Measurements from ENCODE around the gene MXD4.

DNA sequence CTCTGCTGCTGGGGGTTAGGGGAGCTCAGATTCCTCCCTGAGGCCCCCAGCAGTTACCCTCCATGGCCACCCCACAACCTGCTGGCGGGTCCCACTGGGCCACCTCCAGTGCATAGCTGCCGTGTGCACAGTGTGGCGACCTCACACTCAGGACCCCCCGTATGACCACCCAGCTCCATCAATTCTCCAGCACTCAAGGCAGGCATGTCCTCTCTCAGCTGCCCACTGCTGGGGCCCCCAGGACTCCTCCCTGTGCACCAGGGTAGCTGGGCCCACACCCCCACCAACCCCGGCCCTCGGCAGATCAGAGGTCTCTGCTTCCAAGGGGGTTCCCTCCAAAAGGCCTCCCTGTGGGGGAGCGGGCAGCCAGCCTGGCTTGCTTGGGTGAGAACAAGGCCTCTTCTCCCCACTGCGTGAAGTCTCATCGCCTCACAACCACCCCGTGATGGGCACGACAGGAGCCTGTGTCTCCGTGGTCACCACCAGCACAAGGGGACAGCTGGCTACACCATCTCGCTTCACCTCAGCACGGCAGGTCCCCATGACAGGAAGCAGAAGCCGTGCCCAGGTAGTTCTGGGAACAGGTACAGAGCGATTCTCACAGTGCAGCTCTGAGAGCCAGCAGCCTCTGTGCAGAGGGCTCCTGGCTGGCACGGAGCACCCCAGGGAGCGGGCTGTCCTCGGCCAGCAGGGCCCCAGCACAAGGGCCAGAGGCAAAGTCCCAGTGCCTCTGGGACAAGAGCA is 15.4 kb downstream of the MXD4 start:
- TF ChIP-seq, protein P1, sequence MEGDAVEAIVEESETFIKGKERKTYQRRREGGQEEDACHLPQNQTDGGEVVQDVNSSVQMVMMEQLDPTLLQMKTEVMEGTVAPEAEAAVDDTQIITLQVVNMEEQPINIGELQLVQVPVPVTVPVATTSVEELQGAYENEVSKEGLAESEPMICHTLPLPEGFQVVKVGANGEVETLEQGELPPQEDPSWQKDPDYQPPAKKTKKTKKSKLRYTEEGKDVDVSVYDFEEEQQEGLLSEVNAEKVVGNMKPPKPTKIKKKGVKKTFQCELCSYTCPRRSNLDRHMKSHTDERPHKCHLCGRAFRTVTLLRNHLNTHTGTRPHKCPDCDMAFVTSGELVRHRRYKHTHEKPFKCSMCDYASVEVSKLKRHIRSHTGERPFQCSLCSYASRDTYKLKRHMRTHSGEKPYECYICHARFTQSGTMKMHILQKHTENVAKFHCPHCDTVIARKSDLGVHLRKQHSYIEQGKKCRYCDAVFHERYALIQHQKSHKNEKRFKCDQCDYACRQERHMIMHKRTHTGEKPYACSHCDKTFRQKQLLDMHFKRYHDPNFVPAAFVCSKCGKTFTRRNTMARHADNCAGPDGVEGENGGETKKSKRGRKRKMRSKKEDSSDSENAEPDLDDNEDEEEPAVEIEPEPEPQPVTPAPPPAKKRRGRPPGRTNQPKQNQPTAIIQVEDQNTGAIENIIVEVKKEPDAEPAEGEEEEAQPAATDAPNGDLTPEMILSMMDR (conservative IDR thresholded peaks at IDR 0.05; ENCODE audit: low read depth, low read length) = no peak
- TF ChIP-seq EZH2 (IDR thresholded peaks at IDR 0.05; ENCODE audit: borderline replicate concordance, low read depth, low read length, poor library complexity, severe bottlenecking) = no peak
